VCaP (cell line): ENCODE measurements around the gene DIAPH1.

ENCODE experiments used
- H3K27ac ChIP-seq: fragments of 450-650 bp; 2 replicates; pipeline ENCODE4 v1.5.1; 2017
- TF ChIP-seq, protein P1 (sequence below): fragments of 450-650 bp; conservative IDR thresholded peaks from 2 replicates; pipeline ENCODE4 v1.5.1; 2017; ENCODE audit warnings: mild to moderate bottlenecking, moderate library complexity

The DIAPH1 gene

DNA sequence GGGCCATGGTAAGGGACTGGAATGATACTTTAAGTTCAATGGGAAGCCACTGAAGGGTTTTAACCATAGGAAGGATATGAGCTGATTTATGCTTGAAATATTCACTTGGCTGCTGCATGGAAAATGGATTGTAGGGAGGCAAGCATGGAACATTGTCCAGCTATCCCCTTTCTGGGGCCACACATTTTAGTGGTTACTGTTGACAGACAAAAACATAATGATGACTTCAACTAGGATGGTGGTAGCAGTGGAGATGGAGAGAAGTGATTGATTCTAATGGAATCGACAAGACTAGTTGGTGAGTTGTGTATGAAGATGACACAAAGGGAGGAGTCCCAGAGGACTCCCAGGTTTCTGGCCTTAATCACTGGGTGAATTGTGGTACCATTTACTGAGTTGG is 38.6 kb upstream of the DIAPH1 start:
- no peak overlapping the region for H3K27ac ChIP-seq
- TF ChIP-seq, protein P1, sequence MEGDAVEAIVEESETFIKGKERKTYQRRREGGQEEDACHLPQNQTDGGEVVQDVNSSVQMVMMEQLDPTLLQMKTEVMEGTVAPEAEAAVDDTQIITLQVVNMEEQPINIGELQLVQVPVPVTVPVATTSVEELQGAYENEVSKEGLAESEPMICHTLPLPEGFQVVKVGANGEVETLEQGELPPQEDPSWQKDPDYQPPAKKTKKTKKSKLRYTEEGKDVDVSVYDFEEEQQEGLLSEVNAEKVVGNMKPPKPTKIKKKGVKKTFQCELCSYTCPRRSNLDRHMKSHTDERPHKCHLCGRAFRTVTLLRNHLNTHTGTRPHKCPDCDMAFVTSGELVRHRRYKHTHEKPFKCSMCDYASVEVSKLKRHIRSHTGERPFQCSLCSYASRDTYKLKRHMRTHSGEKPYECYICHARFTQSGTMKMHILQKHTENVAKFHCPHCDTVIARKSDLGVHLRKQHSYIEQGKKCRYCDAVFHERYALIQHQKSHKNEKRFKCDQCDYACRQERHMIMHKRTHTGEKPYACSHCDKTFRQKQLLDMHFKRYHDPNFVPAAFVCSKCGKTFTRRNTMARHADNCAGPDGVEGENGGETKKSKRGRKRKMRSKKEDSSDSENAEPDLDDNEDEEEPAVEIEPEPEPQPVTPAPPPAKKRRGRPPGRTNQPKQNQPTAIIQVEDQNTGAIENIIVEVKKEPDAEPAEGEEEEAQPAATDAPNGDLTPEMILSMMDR: no peak

DNA sequence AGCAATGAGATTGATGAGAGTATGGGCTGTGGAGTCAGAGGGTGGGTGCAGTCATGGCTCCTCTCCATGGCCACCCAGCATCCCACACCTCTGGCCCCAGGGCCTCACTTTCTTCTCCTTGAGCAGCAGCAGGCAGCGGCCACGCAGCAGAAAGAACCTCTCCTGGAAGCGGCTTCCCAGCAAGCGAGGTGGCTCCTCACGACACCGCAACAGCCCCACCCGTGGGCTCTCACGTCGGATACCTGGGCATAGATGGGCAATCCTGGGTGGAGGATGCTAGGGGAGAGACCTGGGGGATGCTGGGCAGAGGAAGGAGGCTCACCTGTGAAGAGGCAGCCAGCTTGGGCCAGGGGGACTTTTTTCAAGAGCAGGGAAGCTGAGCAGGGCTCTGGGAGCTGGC is 37.6 kb upstream of the DIAPH1 start:
- TF ChIP-seq, protein P1: no peak
- H3K27ac ChIP-seq: no peak overlapping the region

DNA sequence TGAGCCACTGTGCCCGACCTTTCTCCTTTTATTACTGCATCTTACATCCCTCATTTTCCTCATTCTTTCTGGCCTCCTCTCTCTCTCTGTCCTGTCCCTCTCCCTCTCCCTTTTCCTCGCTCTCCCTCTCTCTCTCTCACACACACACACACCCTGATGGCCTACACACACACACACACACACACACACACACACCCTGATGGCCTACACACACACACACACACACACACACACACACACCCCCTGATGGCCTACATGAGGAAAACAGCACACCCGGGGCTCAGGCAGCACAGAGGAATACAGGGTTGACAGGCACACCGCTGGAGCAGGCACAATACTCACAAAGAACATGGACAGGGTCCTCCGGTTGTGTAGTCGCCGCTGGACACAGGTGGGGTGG is 36.2 kb upstream of the DIAPH1 start:
- TF ChIP-seq, protein P1: no peak

DNA sequence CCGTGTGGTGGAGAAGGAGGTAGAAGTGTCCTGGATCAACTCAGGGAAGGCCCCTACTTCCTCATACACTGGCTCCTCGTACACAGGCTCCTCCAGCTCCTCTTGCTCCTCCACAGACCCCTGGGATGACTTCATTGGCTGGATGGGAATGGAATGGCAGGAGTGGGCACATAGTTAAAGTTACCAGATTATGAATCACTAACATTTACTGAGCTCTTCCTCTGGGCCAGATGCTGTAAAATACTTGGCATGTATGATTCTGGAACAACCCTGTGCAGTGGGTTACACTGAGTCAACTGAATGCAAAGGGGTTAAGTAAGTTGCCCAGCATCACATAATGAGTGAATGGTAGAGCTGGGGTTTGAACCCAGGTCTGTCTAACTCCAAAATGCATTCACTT is 35.5 kb upstream of the DIAPH1 start:
- H3K27ac ChIP-seq: no peak overlapping the region
- TF ChIP-seq, protein P1: no peak

More for the DNA sequence above, 36.2 kb upstream of the DIAPH1 start:
- no peak overlapping the region for H3K27ac ChIP-seq

DNA sequence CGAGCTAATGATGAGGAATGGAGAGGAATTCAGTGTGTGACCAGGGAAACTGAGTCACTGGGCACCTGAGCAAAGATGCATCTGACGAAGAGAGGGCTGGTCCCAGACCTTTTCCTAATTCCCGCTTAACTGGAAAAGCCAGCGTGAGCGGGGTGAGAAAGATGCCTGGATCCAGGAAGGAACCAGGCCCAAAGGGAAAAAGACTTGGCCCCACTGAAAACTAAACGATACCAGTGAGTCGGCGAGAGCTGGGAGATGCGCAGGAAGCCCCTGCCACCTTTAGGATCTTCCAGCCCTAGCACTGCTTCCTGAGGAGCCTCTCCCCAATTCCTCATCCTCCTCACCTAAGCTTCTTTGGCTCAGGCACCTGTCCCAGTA is 32.9 kb upstream of the DIAPH1 start:
- TF ChIP-seq, protein P1: no peak
- peak overlapping the region; percentile 56 for H3K27ac ChIP-seq

DNA sequence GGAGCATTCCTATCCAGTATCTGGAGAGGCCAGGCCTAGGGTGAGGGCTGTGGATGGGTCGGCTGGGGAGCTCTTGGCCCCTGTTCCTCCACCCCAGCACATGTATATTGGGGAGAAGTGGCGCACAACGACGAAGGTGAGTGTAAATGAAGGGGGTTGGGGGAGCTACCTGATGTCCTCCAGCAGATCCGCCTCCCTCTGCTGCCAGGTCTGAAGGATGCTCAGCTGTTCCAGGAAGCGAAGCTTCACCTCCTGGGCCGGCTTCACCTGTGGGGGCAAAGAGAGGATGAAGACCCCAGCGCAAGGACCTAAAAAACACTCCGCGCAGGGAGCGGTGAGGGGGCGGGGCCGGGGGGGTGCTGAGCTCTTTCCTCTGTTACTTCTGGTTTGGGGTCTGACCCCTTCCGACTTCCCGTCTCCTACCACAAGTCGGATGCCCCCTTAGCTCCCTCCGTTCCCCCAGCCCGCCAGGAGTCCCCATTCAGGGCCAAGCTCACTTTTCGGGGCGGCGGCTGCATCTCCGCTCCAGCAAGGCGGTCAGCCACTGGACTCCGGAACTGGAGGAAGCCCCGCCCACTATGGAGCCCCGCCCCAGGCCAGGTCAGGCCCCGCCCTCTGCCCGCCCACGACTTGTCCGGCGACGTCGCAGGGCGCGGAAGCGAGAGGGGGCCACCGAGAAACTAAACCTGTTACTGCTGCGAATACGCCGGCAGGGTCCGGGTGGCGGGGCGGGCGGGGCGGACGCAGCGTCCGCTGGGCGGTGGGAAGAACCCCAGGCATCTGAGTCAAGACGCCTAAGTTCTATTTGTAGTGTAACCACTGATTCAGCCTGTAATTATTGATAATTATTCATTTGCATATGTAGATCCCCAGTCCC is 32.3 kb upstream of the DIAPH1 start, which contains the start of gene FCHSD1:
Gene FCHSD1 (minus strand): TSS at position 568 of the 877 bp plus-strand sequence. CDS start 50 bp downstream, at position 518.
- TF ChIP-seq, protein P1: no peak
- H3K27ac ChIP-seq: peak within 1 kb of the TSS; percentile 56

DNA sequence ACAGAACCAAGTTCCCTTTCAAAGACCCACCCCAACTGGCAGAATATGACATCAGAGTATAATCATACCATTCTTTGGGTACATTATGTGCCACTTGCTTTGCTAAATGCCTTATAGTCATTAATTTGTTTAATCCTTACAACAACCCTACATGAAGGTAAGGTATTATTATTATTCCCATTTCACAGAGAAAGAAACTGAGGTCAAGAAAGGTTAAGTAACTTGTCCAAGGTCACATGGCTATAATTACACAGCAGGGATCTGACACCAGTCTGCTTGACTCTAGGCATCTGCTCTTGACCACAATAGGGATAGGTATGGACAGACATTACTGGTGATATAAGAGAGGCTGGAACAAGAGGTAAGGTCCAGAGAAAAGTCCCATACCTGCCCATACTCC is 31.2 kb upstream of the DIAPH1 start:
- TF ChIP-seq, protein P1: no peak
- H3K27ac ChIP-seq: no peak overlapping the region
